GM19463 (cell line): ENCODE results near the gene PRDX3.
"Not testable (repeated sequence)": the region's sequence is repeated elsewhere in the genome, so short reads cannot be mapped to it uniquely, and the experiment has no call there.

Source experiments
- ATAC-seq: cut with Tn5 transposase; IDR thresholded peaks from one replicate; pipeline ENCODE4 v1.9.1; 2021; ENCODE audit warnings: mild to moderate bottlenecking, moderate library complexity; ENCODE audit not compliant: unreplicated experiment

PRDX3 gene

GRCh38 chr10:119206603-119207365 is 28.2 kb upstream of the PRDX3 start:
- peak; percentile 54 for ATAC-seq

- no peak for ATAC-seq
These were observed 27.4 kb upstream of the PRDX3 start for GRCh38 chr10:119205894-119206602.

GRCh38 chr10:119203006-119203405 is 24.4 kb upstream of the PRDX3 start:
- no peak for ATAC-seq

- ATAC-seq = no peak
These were observed 22.6 kb upstream of the PRDX3 start for GRCh38 chr10:119201233-119201632.

GRCh38 chr10:119199231-119199992 is 20.8 kb upstream of the PRDX3 start:
- ATAC-seq = no peak

GRCh38 chr10:119198438-119198837 is 19.8 kb upstream of the PRDX3 start:
- no peak for ATAC-seq

- ATAC-seq = no peak
These were observed 19.3 kb upstream of the PRDX3 start for GRCh38 chr10:119197921-119198320.

GRCh38 chr10:119191881-119192280 is 13.3 kb upstream of the PRDX3 start:
- no peak for ATAC-seq

GRCh38 chr10:119190954-119191785 is 12.6 kb upstream of the PRDX3 start:
- ATAC-seq = no peak

GRCh38 chr10:119190353-119190752 is 11.7 kb upstream of the PRDX3 start:
- ATAC-seq = no peak

GRCh38 chr10:119189811-119190282 is 11.2 kb upstream of the PRDX3 start:
- peak; percentile 71 for ATAC-seq

GRCh38 chr10:119183664-119184412 is 5.2 kb upstream of the PRDX3 start:
- ATAC-seq = no peak

GRCh38 chr10:119180850-119181400 is 2.3 kb upstream of the PRDX3 start:
- ATAC-seq = not testable (repeated sequence)

- no peak for ATAC-seq
These were observed 772 bp downstream of the PRDX3 start for GRCh38 chr10:119177708-119178371.

- no peak for ATAC-seq
These were observed 2.4 kb downstream of the PRDX3 start for GRCh38 chr10:119176166-119176565.

GRCh38 chr10:119174109-119174508 is 4.5 kb downstream of the PRDX3 start:
- no peak for ATAC-seq

- ATAC-seq = no peak
These were observed 11.6 kb downstream of the PRDX3 start for GRCh38 chr10:119167041-119167440.

GRCh38 chr10:119166564-119166963 is 12.0 kb downstream of the PRDX3 start:
- no peak for ATAC-seq

GRCh38 chr10:119166118-119166500 is 12.5 kb downstream of the PRDX3 start:
- ATAC-seq = no peak
